ENCODE results near the gene E2F2. TPM values are rescaled to one million over a fixed set of nuclear protein-coding genes. Genes with fewer than 3 reads are reported as not detected.

The E2F2 gene
- total and polyA plus RNA-seq, 2 of the 13 experiments (the other 11 are each of a cell fraction or from before 2014, with no cell fraction given), result 0.65 to 6.6 TPM

- 0 out of 2 replicates have a peak, but pooled peaks have one; percentile 11 for TF ChIP-seq CSRNP1 (CRISPR knock-in tag; IDR thresholded peaks at IDR 0.05)
- 0 out of 2 replicates have a peak, but pooled peaks have one; percentile 31 for TF ChIP-seq POGZ (CRISPR knock-in tag; IDR thresholded peaks at IDR 0.05)
- TF ChIP-seq MAFK (conservative IDR thresholded peaks at IDR 0.05 in 1 of 2, IDR thresholded peaks at IDR 0.05 in 1 of 2; ENCODE audit: low read length in 2 of 2), result no peak
- TF ChIP-seq AGO2 (optimal IDR thresholded peaks at IDR 0.05; ENCODE audit: low read depth, low read length), result peak; percentile 31
- peak; percentile 17; the same call in 1 of the 2 replicates for TF ChIP-seq ATF7-NPFF (CRISPR knock-in tag; IDR thresholded peaks at IDR 0.05; ENCODE audit: low read depth)
- peak; percentile 63 for TF ChIP-seq PATZ1 (CRISPR knock-in tag; IDR thresholded peaks at IDR 0.05)
- 0 out of 2 replicates have a peak, but pooled peaks have one; percentile 64 for TF ChIP-seq KLF12 (CRISPR knock-in tag; IDR thresholded peaks at IDR 0.05; ENCODE audit: borderline replicate concordance)
- 0 out of 2 replicates have a peak, but pooled peaks have one; percentile 62 for TF ChIP-seq SNAPC4 (CRISPR knock-in tag; IDR thresholded peaks at IDR 0.05)
- TF ChIP-seq ZSCAN21 (CRISPR knock-in tag; IDR thresholded peaks at IDR 0.05; ENCODE audit: borderline replicate concordance), result peak; percentile 64; the same call in 1 of the 2 replicates
- TF ChIP-seq RXRA (CRISPR knock-in tag; IDR thresholded peaks at IDR 0.05), result 0 out of 2 replicates have a peak, but pooled peaks have one; percentile 19
- no peak for TF ChIP-seq TSC22D2 (CRISPR knock-in tag; IDR thresholded peaks at IDR 0.05; ENCODE audit: borderline replicate concordance)
- peak; percentile 35; the same call in 1 of the 2 replicates for TF ChIP-seq ZFP91 (CRISPR knock-in tag; IDR thresholded peaks at IDR 0.05; ENCODE audit: borderline replicate concordance)
- peak; percentile 26; the same call in 1 of the 2 replicates for TF ChIP-seq MXD3 (CRISPR knock-in tag; IDR thresholded peaks at IDR 0.05)
Measured at GRCh38 chr1:23483321-23484252, 47.4 kb downstream of the E2F2 start, which contains the start of gene ASAP3 (continued).

Measured in HepG2 (cell line).